Fibroblast of mammary gland (primary cell): ENCODE results near the gene CD44.

Source experiments
- DNase-seq: peaks from one replicate; pipeline ENCODE4 v3.0.0-alpha.2; 2010; ENCODE audit warnings: low read depth
- H3K4me3 ChIP-seq: 2 replicates; pipeline ENCODE4 v1.5.1; 2011; ENCODE audit warnings: low read depth, mild to moderate bottlenecking, low read length, moderate library complexity; ENCODE audit not compliant: control insufficient read depth
- CTCF ChIP-seq: conservative IDR thresholded peaks from 2 replicates; pipeline ENCODE4 v1.5.1; 2011; ENCODE audit warnings: low read depth, low read length, inconsistent platforms; ENCODE audit not compliant: control insufficient read depth, insufficient read depth

CD44 gene

DNA sequence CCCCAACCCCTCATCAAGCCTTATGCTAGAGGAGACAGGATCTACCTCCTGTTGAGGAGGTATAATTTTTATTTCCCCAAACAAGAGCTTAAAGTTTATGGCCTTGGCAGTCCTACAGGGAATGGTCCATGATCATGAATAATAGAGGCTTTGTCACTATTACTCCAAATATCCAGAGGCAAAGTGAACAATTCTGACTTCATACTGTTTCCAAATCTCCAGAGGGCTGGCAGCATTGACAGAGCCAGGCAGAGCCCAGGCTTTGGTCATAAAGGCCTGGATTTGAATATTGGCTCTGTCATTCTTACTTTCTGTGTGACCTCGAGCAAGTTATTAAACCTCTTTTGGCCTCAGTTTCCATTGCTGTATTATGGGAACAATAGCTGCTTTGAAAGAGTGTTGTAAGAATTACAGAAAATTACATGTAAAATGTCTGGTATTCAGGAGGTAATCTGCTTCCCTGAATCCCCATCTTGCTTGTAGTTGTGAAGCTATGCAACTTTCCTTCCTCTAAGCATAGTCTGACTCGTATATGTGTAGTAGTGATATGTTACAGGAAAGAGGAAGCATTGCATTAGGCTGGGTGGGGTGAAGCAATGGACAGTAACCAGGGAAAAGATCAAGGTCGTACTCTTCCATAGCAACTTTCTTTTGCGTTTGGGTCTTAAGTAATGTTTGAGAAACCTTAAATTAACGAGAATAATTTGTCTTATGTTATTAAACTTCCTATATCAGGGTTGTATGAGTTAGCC lies 88.8 kb downstream of the CD44 start:
- no peak for TF ChIP-seq CTCF
- H3K4me3 ChIP-seq, result no peak overlapping the region
- DNase-seq, result peak; percentile 41

DNA sequence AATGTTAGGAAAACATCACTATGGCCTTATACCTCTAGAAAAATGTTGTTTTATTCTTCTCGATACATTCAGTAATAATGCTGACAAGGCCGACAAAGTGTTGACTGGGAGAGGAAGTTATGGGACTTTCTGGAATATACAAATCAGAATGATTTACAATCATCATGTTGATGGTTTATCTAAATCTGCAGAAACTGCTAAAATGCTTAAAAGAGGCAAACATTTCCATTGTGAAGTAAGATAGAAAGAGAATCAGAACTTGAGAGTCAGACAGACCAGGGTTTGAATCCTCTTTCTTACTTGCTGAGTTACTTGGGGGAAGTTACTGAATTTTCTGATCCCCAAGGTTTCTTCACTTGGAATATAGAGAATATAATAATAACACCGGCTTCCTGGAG lies 89.4 kb downstream of the CD44 start:
- no peak for DNase-seq
- TF ChIP-seq CTCF, result no peak
- no peak overlapping the region for H3K4me3 ChIP-seq

DNA sequence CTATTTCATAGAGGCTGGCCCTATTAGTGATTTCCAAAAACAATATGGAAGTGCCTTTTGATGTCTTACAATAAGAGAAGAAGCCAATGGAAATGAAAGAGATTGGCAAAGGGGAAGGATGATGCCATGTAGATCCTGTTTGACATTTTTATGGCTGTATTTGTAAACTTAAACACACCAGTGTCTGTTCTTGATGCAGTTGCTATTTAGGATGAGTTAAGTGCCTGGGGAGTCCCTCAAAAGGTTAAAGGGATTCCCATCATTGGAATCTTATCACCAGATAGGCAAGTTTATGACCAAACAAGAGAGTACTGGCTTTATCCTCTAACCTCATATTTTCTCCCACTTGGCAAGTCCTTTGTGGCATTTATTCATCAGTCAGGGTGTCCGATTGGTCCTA lies 91.4 kb downstream of the CD44 start:
- DNase-seq, result no peak
- H3K4me3 ChIP-seq, result no peak overlapping the region
- TF ChIP-seq CTCF, result no peak

DNA sequence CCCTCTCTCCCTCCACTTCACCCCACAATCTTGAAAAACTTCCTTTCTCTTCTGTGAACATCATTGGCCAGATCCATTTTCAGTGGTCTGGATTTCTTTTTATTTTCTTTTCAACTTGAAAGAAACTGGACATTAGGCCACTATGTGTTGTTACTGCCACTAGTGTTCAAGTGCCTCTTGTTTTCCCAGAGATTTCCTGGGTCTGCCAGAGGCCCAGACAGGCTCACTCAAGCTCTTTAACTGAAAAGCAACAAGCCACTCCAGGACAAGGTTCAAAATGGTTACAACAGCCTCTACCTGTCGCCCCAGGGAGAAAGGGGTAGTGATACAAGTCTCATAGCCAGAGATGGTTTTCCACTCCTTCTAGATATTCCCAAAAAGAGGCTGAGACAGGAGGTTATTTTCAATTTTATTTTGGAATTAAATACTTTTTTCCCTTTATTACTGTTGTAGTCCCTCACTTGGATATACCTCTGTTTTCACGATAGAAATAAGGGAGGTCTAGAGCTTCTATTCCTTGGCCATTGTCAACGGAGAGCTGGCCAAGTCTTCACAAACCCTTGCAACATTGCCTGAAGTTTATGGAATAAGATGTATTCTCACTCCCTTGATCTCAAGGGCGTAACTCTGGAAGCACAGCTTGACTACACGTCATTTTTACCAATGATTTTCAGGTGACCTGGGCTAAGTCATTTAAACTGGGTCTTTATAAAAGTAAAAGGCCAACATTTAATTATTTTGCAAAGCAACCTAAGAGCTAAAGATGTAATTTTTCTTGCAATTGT lies 92.3 kb downstream of the CD44 start:
- no peak for TF ChIP-seq CTCF
- no peak overlapping the region for H3K4me3 ChIP-seq
- DNase-seq, result no peak

GRCh38 chr11:35232891-35233330 lies 93.9 kb downstream of the CD44 start:
- no peak for TF ChIP-seq CTCF
- no peak for DNase-seq
- no peak overlapping the region for H3K4me3 ChIP-seq

GRCh38 chr11:35233518-35233917 lies 94.5 kb downstream of the CD44 start:
- no peak overlapping the region for H3K4me3 ChIP-seq
- TF ChIP-seq CTCF, result no peak
- no peak for DNase-seq
